GM18511 (cell line): ENCODE measurements around the gene C16orf87.
A peak's percentile ranks its signal among the peaks of the same experiment; 100 is the strongest.

Experiments used
- ATAC-seq: cut with Tn5 transposase; IDR thresholded peaks from one replicate; pipeline ENCODE4 v1.9.1; 2021; ENCODE audit warnings: mild to moderate bottlenecking, moderate library complexity; ENCODE audit not compliant: unreplicated experiment

C16orf87 gene

DNA sequence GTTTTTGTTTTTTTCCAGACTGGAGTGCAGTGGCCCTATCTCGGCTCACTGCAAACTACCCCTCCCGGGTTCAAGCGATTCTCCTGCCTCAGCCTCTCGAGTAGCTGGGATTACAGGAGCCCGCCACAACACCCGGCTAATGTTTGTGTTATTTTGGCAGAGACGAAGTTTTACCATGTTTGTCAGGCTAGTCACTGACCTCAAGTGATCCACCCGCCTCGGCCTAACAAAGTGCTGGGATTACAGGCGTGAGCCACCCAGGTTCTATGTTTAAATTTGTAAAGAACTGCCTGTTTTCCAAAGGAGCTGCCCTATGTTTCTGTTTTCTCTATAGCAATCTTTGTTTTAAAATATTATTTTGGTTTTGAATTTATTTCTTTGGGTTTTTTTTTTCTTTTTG lies 13.8 kb upstream of the C16orf87 start:
- no peak for ATAC-seq

DNA sequence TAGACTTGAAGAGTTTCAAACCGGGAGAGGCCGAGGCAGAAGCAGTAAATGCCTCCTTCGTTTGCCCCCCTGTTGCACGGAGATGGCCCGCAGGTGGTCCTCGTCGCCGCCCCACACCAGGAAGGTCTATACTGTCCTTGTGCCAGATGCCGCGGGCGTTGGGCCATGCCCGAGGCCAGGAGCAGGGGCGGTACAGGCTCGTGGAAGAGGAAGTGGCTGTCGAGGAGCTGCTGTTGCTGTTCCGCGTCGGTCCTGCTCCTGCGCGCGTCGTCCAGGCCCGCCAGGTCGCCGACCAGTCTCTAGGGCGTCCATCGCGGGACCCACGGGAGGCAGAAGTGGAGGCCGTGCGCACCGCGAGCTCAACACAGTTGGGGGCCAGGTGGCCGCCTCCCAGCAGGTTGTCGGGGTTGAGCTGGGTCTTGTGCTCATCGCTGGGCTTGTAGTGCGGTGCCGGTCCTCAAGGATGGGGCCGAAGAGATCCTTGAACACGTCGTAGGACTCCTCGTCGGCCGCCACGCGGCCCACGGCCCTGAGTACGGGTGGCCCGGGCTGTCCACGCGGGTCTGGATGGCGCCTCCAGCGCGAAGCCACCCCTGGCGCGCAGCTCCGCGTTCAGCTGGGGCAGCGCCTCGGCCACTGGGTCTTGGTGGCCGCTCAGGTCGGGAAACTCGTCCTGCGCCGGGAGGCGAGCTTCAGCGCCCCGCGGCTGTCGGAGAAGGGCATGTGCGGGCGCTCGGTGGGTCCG lies 13.1 kb upstream of the C16orf87 start:
- ATAC-seq: no peak

DNA sequence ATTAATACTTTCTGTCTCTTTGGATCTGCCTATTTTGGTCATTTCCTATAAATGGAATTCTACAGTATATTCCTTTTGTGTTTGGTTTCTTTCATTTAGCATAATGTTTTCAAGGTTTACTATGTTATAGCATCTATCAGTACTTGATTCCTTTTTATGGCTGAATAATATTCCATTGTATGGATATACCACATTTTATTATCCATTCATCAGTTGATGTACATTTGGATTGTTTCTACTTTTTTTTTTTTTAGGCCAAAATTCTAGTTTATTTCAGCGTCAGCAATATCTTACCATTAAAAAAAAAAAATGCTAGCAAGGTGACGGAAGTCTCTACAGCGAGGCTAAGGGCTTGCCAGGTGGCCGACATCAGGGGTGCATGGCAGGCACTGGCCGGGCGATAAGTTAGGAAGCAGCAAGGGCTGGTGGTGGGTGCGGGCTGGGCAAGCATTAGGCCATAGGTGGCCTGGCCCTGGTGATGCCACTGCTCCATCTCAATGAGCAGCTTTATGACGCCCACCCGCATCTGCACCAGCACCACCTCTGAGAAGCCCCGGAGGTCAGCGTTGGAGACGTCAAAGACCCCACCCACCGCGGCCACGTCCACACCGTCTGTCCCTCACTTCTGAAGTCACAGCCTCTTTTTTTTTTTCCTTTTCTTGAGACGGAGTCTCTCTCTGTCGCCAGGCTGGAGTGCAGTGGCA lies 11.4 kb upstream of the C16orf87 start:
- ATAC-seq: no peak

DNA sequence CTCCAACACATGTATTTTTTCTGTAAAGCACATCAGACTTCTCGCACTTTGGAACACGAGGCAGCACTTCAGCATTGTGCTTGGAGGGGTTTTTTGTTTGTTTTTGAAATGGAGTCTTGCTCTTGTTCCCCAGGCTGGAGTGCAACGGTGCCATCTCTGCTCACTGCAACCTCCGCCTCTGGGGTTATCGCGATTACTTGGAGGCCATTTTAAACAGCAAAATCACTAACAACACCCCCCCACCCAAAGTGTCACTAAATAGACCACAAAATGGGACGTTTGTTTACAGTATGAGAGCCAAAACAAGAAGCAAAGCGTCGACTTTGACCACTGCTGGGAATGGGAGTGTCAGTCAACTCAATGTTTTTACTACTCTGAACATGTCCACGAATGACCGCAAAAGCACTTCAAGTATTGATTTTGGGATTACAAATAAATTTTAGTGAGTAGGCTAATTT lies 9.0 kb upstream of the C16orf87 start:
- ATAC-seq: no peak

DNA sequence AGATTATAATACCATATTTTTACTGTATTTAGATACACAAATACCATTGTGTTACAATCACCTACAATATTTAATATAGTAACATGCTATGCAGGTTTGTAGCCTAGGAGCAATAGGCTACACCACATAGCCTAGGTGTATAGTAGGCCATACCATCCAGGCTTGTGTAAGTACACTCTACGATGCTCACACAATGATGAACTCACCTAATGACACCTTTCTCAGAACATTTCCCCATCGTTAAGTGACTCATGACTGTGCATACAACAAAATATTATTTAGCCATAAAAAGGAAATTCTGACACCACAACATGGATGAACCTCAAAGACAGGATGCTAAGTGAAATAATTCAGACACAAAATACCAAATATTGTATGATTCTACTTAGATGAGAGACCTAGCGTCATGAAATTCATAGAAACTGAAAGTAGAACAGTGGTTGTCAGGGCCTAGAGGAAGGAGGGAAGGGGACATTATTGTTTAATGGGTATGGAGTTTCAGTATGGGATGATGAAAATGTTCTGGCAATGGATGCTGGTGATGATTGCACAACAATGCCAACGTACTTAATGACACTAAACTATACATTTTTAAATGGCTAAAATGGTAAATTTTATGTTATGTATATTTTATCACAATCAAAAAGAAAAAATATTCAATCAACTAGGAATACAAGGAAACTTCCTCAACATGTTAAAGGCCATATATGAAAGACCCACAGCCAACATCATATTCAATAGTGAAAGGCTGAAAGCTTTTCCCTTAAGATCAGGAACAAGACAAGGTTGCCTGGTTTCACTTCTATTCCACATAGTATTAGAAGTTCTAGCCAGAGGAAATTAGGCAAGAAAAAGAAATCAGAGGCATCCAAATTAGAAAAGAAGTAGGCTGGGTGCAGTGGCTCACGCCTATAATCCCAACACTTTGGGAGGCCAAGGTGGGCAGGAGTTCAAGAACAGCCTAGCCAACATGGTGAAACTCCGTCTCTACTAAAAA lies 5.9 kb upstream of the C16orf87 start:
- ATAC-seq: no peak

DNA sequence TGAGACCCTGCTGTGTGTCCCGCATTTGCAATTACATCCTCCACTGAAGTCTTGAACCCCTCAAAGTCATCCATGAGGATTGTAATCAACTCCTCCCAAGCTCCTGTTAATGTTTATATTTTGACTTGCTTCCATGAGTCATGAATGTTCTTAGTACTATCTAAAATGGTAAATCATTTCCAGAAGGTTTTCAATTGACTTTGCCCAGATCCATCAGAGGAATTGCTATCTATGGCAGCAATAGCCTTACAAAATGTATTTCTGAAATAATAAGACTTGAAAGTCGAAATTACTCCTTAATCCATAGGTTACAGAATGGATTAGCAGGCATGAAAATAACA lies 2.5 kb upstream of the C16orf87 start:
- ATAC-seq: no peak

DNA sequence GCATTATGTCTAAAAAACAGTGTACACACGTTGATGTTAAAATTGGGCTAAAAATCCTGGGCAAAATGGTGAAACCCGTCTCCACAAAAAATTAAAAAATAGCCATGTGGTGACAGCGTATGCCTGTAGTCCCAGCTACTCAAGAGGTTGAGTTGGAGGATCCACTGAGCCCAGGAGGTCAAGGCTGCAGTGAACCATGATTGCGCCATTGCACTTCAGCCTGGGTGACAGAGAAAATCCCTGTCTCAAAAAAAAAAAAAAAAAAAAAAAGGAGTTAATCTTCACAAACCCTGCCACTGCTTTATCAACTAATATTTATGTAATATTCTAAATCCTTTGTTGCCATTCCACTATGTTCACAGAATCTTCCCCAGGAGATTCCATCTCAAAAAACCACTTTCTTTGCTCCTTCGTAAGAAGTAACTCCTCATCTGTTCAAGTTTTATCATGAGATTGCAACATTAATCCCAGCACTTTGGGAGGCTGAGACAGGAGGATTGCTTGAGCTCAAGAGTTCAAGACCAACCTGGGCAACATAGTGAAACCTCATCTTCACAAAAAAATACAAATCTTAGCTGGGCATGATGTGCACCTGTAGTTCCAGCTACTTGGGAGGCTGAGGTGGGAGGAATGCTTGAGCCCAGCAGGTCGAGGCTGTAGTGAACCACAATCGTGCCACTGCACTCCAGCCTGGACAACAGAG lies 1.9 kb upstream of the C16orf87 start:
- ATAC-seq: no peak

DNA sequence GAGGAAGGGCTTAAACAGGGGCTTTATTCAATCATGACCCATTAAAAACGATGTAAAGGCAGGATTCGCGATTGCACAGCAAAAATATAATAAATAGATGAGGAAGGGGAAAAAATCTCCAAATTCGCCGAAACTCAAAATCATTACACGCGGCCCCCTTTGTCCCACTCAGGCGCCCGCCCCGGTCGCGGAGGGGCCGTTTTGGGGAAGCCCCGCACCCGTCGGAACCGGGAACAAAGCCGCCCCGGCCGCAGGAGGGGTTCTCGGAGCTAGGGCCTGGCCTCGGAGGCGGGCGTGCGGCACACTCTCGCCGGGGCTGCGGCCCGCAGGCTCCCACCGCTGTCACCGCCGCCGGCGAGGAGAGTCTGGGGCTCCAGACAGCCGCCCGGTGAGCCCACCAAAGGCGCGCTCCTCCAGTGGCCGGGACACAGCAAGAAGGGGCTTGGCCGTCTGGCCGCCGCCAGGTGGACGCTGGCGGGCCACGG lies 521 bp downstream of the C16orf87 start:
- ATAC-seq: peak; percentile 16

DNA sequence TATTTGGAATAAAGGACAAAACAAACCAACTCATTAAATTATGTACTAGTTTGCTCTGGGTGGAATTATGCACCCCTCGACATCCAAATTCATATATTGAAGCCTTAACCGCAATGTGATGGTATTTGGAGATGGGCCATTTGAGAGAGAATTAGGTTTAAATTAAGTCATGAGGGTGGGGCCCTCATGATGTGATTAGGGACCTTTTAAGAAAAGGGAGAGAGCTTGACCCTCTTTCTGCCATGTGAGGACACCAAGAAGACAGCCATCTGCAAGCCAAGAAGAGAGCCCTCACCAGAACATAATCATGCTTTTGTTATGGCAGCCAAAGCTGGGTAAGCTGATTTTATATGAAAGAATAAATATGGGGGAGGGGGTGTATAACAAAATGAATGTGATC lies 2.0 kb downstream of the C16orf87 start:
- no peak for ATAC-seq

DNA sequence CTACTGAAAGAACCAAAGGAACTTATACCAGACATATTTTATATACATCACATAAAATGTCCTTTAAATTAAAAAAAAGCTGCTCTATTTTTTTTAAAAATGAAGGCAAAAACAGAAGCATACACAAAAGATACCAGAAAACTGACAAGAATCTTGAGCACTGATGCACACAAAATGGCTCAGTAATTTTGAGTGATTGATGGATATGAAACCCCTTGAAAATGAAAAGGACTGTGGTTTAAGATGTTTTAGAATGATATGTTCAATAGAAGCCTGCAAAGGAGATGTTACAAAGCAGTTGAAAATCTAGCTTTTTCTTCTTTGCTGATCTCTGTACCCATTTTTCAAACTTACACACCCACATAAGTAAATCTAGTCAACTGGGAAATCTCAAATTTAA lies 2.7 kb downstream of the C16orf87 start:
- no peak for ATAC-seq

DNA sequence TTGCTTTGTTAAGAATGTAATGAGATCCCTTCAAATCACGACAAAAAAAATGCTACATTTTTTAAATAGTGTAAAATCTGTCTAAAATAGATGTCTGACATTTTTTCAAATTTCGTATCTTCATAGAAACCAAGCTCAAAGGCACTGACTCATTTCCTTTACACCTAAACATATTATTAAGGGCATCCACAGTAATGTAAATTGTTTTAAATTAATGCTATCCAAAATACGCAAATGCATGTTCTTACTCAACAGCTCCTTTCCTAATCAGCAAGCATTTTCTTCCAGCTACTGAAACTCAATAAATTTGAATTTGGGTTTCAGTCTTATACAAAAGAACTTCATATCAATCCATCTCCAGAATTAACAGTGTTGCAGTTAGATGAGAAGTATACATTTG lies 4.3 kb downstream of the C16orf87 start:
- ATAC-seq: no peak

DNA sequence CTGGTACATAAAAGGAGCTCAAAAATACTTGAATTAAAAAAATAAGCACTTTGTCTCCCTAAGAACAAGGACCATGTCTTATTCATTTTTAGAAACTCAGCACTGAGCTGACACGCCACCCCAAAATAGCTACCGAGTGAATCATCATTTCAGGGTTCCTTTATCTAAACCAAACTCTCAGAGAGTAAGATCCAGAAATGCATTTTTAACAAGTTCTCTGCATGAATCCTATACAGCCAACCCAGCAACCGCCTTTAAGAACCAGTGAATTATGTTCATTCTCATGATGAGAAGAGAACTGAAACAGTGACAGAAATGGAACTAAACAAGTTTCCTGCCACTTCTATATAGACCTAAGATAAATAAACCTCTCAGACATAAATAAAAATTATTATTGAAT lies 8.7 kb downstream of the C16orf87 start:
- ATAC-seq: peak; percentile 93

DNA sequence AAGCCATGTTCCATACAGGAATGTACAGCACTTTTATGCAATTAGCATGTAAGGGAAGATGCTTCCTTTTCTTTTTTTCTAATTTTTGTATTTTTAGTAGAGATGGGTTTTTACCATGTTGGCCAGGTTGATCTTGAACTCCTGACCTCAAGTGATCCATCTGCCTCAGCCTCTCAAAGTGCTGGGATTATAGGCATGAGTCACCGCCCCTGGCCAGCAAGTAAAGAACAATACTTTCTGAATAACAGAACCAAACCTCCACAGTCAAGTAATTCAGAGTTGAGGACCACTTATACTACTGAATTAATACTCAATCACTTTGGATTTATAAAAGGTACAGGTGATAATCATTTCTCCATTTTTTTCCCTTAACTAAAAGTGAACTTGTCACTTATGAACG lies 13.0 kb downstream of the C16orf87 start:
- ATAC-seq: no peak

DNA sequence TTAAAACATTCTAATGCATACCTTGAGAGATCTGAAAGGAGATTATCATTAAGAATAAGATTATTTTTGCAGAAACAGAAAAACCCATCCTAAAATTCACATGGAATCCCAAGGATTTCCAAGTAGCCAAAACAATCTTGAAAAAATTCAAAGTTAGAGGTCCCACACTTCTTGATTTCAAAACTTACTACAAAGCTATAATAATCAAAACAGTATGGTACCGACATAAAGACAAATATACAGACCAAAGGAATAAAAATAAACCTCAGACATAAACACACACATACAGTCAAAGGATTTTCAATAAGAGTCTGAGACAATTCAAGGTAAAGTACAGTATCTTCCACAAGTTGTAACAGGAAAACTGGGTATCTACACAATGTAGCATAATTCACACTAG lies 16.2 kb downstream of the C16orf87 start:
- ATAC-seq: no peak

DNA sequence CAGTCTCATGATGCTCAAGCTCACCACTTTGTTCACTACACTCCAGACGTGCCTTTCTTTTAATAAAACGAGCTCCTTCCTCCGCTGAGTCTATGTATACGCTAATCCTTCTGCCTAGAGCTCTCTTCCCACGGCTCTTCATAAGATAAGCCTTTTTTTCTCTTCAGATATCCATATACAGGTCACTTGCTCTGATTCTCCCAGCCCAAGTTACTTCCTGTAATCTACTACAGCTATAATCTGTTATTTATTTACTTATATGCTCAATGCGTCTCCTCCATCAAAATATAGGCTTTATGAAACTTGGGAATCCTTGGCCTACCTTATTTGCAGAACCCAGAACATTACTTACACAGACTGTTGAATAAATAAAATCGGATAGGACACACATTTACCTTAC lies 17.4 kb downstream of the C16orf87 start:
- ATAC-seq: no peak

DNA sequence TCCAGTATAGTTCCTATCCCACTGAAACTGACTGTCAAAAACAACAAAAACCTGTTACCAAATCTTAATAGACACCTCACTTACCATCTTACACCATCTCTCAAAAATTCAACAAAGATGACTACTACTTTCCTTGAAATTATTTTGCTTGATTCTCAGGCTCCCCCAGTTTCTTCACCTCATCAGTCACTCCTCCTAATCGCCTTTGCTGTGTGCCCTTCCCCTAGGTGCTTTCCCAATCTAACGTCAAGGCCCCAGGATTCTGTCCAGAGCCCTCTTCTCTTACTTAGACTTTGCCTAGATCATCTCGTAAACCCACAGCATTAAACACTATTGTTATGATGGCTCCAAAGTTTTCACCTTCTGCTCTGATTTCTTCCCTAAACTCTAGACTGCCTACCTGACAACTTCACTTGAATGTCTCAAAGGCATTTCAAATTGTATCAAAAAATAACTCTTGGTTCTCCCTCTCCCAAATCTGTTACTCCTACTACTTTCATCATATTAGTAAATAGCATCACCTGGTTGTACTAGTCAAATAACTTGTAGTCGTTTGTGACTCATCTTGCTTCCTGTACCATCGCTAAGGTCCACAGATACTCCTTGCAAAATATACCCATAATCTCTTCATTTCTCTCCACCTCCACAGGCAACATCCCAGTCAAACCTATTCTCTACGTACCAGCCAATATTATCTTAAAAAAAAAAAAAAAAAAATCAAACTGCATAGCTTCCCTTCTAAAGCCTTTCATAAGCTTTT lies 18.0 kb downstream of the C16orf87 start:
- no peak for ATAC-seq

DNA sequence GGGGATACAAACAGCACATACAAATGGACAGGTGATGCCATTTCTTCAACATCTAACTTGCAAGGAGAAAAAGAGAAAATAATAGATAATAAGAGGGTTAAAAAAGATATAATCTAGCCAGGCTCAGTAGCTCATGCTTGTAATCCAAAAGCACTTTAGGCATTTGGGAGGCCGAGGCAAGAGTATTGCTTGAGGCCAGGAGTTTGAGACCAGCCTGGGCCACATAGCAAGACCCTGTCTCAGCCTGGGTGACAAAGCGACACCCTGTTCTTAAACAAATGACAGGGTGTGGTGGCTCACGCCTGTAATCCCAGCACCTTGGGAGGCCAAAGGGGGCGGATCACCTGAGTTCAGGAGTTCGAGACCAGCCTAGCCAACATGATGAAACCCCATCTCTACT lies 19.3 kb downstream of the C16orf87 start:
- no peak for ATAC-seq

DNA sequence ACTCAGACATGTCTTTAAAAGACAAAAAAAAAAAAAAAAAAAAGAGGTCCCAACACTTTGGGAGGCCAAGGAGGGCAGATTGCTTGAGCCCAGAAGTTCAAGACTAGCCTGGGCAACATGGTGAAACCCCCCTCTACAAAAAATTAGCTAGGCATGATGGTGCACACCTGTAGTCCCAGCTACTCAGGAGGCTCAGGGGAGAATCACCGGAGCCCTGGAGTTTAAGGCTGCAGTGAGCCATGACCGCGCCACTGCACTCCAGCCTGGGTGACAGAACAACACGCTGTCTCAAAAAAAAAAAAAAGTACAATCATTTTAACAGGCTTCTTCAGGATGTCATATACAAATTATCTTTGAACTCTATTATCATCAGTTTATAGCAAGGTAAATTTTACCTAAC lies 22.0 kb downstream of the C16orf87 start:
- peak; percentile 86 for ATAC-seq

DNA sequence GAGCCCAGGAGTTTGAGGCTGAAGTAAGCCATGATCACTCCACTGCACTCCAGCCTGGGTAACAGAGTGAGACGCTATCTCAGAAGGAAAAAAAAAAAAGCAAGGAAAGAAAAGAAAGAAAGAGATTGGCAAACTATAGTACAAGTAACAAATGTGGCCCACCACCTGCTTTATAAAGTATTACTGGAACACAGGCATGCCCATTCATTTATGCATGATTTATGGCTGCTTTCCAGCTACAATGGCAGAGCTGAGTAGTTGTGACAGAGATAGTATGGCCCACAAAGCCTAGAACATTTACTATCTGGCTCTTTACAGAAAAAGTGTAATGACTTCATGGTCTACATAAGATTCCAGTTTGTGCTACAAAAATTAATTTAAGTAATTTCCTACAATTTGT lies 23.6 kb downstream of the C16orf87 start:
- ATAC-seq: no peak

DNA sequence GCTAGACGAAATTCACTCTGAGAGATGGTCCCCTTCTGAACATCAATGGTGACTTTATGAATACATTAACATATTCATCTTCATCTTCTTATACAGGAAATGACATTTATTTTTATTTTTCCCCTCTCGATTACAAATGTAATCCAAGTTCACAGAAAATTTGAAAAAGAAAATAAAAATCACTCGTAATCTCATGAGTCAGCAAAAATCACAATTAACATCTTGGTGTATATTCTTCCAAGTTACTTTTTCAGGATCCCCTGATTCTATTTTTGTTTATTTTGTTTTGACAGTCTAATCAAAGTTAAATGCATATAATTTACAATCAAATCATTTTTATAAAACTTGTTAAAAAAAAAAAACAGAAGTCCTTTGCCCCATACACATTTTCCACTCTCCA lies 27.6 kb downstream of the C16orf87 start:
- no peak for ATAC-seq
